ENCODE data around the gene ROR1.
"Not testable (repeated sequence)": the region's sequence is repeated elsewhere in the genome, so short reads cannot be mapped to it uniquely, and the experiment has no call there.

Gene ROR1

DNA sequence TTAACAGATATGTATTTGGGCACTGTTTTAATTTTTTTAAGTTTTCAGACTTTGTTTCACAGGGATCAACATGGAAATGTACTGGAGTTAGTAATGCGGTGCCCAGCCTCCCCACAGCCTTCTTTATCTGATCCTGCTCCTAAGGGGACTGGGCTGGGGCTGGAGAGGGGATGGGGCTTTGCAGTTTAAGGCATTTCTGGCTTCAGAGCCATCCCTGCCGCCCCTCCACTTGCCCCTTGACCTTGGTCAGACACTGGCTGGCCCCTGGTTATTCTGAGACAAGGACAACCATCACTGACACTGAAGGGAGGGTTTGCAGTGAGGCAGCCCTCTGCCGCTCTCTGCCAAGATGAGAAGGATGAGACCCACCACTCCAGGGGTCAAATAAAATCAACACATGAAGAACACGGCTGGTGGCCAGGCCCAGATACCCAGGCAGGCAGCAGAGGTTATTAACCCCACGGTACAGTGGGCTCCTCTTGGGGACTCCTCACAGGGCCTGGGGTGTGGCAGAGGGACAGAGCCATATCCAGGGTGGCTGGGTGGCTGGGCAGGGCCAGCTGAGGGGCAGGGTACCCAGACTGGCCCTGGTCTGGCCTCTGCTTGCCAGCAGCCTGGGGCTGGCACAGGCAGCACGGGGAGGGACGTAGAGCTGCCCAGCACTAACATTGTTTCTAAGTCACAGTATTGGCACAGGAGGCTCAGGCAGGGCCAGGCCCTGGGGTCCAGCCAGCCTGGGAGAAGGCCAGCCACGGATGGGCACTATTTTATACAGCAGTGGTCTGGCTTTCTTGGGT lies 422.5 kb downstream of the ROR1 start:
- DNase-seq, result no peak

- no peak for DNase-seq
Observed at GRCh38 chr1:64197076-64197475, 423.3 kb downstream of the ROR1 start.

DNA sequence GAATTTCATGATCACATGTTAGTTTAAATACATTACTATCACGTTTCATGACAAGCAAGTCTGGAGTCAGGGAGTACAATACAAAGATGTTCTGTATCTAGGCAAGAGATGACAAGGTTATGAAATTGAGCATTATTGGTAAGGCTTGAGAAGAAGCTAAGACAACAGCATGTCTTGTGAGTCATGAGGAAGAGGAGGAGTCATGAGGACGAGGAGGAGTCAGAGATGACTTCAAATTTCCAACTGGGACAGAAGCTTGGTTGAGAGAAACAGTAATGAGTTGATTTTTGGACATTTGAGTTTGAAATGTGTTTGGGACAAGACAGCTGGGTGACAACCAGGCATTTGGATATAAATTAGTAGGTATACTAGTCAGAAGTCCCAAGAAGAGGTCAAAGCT lies 425.3 kb downstream of the ROR1 start:
- DNase-seq, result no peak

DNA sequence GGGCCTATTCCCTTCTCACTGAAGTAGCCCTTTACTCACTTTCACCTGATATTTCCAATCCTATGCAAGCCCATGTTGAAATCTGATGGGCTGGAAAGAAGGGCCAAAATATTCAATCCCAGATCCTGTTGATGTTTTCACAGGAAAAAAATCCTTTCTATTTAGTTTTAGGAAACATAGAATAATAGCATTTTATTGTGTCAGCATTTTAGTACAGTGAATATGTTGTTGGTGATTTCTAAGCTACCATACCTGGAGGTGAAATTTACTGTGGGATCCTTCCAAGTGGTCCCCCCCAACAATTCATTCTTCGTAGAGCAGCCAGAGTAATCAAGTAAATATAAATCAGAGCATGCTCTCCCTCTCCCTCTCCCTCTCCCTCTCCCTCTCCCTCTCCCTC lies 426.2 kb downstream of the ROR1 start:
- DNase-seq, result no peak

- DNase-seq, result no peak
Observed at GRCh38 chr1:64203420-64203819, 429.6 kb downstream of the ROR1 start, which contains the start of gene UBE2U. Gene UBE2U (plus strand): TSS chr1:64203623. CDS start chr1:64204051, 428 bp downstream.

DNA sequence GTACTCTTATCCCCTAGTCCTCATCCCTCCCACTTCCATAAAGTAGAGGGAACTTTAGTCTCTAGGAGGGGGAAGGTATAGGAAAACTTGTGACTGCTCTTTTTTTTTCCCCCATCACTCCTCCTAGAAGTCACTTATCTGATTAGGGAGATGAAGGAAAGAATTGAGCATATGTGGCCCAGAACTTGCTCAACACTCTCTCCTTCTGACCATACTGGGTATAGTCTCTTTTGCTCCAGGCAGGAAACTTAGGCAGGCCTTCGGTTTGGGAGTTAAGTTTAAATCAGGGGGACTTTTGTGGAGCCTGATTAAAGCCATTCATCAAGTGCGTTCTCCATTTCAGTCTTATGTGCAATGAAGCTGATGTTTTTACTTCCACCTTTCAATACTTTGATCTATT lies 435.4 kb downstream of the ROR1 start:
- DNase-seq, result no peak

DNA sequence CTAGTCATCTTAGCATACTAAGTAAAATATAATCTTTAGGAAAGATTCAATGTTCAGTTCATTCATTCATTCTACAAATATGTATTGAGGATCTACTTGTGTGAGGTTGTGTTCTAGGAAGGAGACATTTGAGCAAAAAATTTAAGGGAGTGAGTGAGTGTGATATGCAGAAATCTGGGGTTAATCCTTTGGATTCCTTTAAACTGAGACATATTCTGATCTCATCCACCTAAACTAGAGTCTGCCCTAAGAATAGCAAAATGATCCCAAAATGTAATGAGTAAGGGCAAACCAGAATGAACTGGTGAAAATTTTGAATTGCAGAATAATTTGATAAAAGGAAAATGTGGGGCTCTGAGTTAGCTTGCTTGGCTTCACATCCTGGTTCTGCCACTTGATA lies 438.2 kb downstream of the ROR1 start:
- DNase-seq, result no peak

GRCh38 chr1:64215576-64215975 lies 441.8 kb downstream of the ROR1 start:
- no peak for DNase-seq

- no peak for DNase-seq
Observed at GRCh38 chr1:64220241-64220640, 446.4 kb downstream of the ROR1 start.

GRCh38 chr1:64223329-64224151 lies 449.7 kb downstream of the ROR1 start:
- no peak for DNase-seq

DNA sequence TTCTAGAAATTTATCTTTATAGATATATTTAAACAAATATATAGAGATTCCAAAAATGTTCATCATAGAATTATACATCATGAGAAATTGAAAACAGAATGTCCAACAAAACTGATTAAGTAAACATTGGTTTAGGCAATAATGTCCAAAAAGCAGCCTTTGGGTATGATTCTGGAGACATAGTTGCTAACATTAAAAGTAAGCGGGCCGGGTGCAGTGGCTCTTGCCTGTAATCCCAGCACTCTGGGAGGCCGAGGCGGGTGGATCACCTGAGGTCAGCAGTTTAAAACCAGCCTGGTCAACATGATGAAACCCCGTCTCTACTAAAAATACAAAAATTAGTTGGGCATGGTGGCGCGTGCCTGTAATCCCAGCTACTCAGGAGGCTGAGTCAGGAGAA lies 450.4 kb downstream of the ROR1 start:
- not testable (repeated sequence) for DNase-seq

- no peak for DNase-seq
Observed at GRCh38 chr1:64228167-64228957, 454.5 kb downstream of the ROR1 start.

DNA sequence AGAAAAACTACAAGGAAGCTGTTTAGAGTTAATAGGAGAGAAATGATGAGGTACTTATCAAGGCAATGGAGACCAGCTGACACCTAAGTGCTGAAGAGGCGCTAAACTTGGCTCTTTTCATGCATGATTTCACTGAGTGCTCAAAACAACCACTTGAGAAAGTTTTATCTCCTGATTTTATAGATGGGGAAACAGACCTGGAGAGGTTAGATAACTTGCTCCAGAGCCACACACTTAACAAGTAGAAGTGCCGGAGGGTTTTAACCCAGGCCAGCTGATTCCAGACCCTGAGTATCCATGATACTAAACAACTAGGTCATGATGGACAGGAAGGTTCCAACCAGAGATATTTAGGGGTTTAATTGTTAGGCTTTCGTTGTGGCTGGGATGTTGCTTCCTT lies 455.5 kb downstream of the ROR1 start:
- DNase-seq, result no peak

Measured in retina (tissue), 1 donor.